ENCODE results near the gene HLA-DQB1.
"Not testable (repeated sequence)": the region's sequence is repeated elsewhere in the genome, so short reads cannot be mapped to it uniquely, and the experiment has no call there.

Gene HLA-DQB1

GRCh38 chr6:32655203-32655710, 11.2 kb downstream of the HLA-DQB1 start:
- Mint-ChIP-seq H3K27me3 (no peaks in the 10 kb centered on the region), H3K4me3 (no peak overlapping the region), H3K9me3 (peaks cover 2% of the 10 kb centered on the region), H3K27ac (no peak overlapping the region), H3K4me1 (peaks cover 38% of the 10 kb centered on the region), H3K36me3 (peaks cover 29% of the 10 kb centered on the region)
- no peak for ATAC-seq (ENCODE audit: low read depth)
- no peak for DNase-seq (ENCODE audit: low spot score in 2 of 2)

DNA sequence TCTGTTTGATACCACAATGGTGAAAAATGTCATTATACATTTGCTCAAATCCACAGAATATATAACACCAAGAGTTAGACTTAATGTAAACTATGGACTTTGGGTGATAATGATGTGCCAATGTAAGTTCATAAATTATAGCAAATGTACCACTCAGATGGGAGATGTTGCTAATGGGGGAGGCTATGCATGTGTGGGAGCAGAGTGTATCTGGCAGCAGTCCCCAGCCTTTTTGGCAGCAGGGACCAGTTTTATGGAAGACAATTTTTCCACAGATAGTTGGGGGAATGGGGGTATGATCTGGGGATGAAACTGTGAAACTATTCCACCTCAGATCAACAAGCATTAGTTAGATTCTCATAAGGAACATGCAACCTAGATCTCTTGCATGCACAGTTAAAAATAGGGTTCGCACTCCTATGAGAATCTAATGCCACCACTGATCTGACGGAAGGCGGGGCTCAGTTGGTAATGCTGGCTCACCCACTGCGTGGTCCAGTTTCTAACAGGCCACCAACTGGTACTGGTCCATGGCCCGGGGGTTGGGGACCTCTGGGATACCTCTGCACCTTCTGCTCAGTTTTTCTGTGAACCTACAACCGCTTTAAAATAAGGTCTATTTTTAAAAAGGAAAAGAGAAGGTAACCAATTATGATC, 21.3 kb downstream of the HLA-DQB1 start:
- DNase-seq (ENCODE audit: low spot score in 2 of 2) = no peak
- Mint-ChIP-seq H3K27ac (peak overlapping the region; percentile 66), H3K9me3 (peaks cover 2% of the 10 kb centered on the region), H3K4me1 (peaks cover 43% of the 10 kb centered on the region), H3K36me3 (peaks cover 48% of the 10 kb centered on the region), H3K27me3 (no peaks in the 10 kb centered on the region), H3K4me3 (no peak overlapping the region)
- no peak for ATAC-seq (ENCODE audit: low read depth)

DNA sequence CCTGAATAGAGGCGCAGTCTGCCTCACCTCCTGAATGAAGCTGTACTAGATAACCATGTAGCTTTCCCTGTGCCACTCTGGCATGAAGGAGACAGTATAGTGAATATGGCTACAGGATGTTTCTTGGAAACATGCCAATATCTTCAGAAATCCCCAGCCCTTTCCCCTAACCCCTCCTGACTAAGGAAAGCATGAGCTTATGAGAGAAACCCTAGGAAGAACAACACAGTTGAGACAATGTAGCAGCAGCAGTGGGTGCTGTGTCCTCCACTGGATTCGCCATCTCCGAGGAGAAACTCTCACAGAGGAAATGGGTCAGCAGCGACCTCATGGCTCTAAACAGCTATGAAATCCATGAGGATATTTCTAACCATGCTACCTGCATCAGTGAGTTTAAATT, 22.6 kb downstream of the HLA-DQB1 start:
- H3K4me3 Mint-ChIP-seq = no peak overlapping the region
- peaks cover 58% of the 10 kb centered on the region for H3K36me3 Mint-ChIP-seq
- no peak for DNase-seq (ENCODE audit: low spot score in 2 of 2)
- peaks cover 52% of the 10 kb centered on the region for H3K4me1 Mint-ChIP-seq
- H3K27ac Mint-ChIP-seq = peak overlapping the region; percentile 99
- H3K9me3 Mint-ChIP-seq = peaks cover 2% of the 10 kb centered on the region
- no peaks in the 10 kb centered on the region for H3K27me3 Mint-ChIP-seq
- no peak for ATAC-seq (ENCODE audit: low read depth)

DNA sequence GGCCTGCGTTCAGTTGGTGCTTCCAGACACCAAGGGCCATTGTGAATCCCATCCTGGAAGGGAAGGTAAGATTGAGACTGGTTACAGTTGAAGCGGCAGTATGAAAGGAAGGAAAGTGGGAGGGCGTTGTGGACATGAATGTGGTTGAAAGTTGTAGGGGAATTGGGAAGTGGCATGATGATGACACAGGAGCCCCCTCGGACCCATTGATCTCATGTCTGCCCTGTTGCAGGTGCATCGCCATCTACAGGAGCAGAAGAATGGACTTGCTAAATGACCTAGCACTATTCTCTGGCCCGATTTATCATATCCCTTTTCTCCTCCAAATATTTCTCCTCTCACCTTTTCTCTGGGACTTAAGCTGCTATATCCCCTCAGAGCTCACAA, 23.7 kb downstream of the HLA-DQB1 start:
- H3K4me3 Mint-ChIP-seq = peak overlapping the region; percentile 81
- peak overlapping the region; percentile 99 for H3K27ac Mint-ChIP-seq
- peaks cover 2% of the 10 kb centered on the region for H3K9me3 Mint-ChIP-seq
- H3K4me1 Mint-ChIP-seq = peaks cover 57% of the 10 kb centered on the region
- no peak for DNase-seq (ENCODE audit: low spot score in 2 of 2)
- peaks cover 65% of the 10 kb centered on the region for H3K36me3 Mint-ChIP-seq
- H3K27me3 Mint-ChIP-seq = no peaks in the 10 kb centered on the region
- no peak for ATAC-seq (ENCODE audit: low read depth)

DNA sequence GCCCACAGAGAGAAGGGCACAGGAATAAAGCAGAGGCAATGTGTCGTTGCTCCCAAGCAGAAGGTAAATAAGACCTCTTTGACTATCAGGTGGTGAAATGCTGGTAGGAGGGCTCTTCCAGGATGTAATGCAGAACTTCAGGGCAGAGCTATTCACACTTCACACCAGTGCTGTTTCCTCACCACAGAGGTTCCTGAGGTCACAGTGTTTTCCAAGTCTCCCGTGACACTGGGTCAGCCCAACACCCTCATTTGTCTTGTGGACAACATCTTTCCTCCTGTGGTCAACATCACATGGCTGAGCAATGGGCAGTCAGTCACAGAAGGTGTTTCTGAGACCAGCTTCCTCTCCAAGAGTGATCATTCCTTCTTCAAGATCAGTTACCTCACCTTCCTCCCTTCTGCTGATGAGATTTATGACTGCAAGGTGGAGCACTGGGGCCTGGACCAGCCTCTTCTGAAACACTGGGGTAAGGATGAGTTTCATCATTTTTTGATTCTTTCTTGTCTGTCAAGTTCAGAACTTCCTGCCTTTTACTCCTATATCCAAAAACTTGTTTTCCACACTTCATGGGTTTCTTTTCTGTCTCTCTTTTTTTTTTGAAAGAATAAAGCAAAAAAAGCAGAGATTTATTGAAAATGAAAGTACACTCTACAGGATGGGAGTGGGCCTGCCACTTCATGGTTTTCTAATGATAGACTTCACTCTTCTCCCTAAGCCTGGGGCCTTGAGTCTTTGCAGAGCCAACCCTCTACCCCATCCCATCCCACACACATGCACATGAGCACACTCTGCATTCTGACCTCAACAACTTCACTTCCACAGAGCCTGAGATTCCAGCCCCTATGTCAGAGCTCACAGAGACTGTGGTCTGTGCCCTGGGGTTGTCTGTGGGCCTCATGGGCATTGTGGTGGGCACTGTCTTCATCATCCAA, 24.4 kb downstream of the HLA-DQB1 start:
- peaks cover 60% of the 10 kb centered on the region for H3K4me1 Mint-ChIP-seq
- peaks cover 68% of the 10 kb centered on the region for H3K36me3 Mint-ChIP-seq
- not testable (repeated sequence) for DNase-seq (ENCODE audit: low spot score in 2 of 2); ATAC-seq (ENCODE audit: low read depth); H3K27me3 Mint-ChIP-seq; H3K9me3 Mint-ChIP-seq
- H3K4me3 Mint-ChIP-seq = peak overlapping the region; percentile 81
- peak overlapping the region; percentile 99 for H3K27ac Mint-ChIP-seq

GRCh38 chr6:32641122-32641521, 25.3 kb downstream of the HLA-DQB1 start:
- Mint-ChIP-seq H3K4me3 (peak overlapping the region; percentile 81), H3K27ac (peak overlapping the region; percentile 99), H3K4me1 (peaks cover 65% of the 10 kb centered on the region), H3K36me3 (peaks cover 66% of the 10 kb centered on the region), H3K27me3 (no peaks in the 10 kb centered on the region), H3K9me3 (no peaks in the 10 kb centered on the region)
- ATAC-seq (ENCODE audit: low read depth) = no peak
- no peak for DNase-seq (ENCODE audit: low spot score in 2 of 2)

- DNase-seq (ENCODE audit: low spot score in 2 of 2) (no peak), ATAC-seq (ENCODE audit: low read depth) (no peak)
- Mint-ChIP-seq H3K36me3 (peaks cover 63% of the 10 kb centered on the region), H3K27me3 (no peaks in the 10 kb centered on the region), H3K9me3 (no peaks in the 10 kb centered on the region), H3K4me1 (peaks cover 71% of the 10 kb centered on the region), H3K4me3 (peak overlapping the region; percentile 90), H3K27ac (peak overlapping the region; percentile 99)
Observed at GRCh38 chr6:32639440-32640394, 26.7 kb downstream of the HLA-DQB1 start.

- Mint-ChIP-seq H3K27me3 (no peaks in the 10 kb centered on the region), H3K27ac (peak overlapping the region; percentile 99), H3K4me1 (peaks cover 74% of the 10 kb centered on the region), H3K9me3 (no peaks in the 10 kb centered on the region), H3K4me3 (peak overlapping the region; percentile 92), H3K36me3 (peaks cover 61% of the 10 kb centered on the region)
- ATAC-seq (ENCODE audit: low read depth) (peak; percentile 33), DNase-seq (ENCODE audit: low spot score in 2 of 2) (no peak)
Observed at GRCh38 chr6:32638532-32639219, 27.8 kb downstream of the HLA-DQB1 start.

DNA sequence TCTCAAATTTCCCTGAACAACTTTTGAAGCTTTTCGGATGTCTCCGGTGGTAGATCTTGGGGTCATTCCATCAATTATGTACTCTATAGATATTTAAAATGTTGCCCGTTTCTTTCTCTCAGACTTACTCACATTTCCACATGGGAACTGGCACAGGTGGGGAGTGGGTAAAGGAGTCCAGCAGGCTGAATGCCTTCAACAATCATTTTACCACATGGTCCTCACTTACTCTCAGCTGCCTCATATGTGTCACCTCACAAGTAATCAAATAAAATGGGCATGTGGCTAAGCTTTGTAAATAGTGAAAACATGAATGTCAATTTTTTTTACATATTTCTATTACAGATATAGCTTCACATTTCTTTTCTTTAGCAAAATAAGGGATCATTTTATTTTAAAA, 28.6 kb downstream of the HLA-DQB1 start:
- Mint-ChIP-seq H3K27ac (peak overlapping the region; percentile 99), H3K27me3 (no peaks in the 10 kb centered on the region), H3K4me3 (peak overlapping the region; percentile 92), H3K4me1 (peaks cover 70% of the 10 kb centered on the region), H3K36me3 (peaks cover 55% of the 10 kb centered on the region), H3K9me3 (no peaks in the 10 kb centered on the region)
- DNase-seq (ENCODE audit: low spot score in 2 of 2) = peak in 1 of 2 donors; percentile 56
- peak; percentile 13 for ATAC-seq (ENCODE audit: low read depth)

DNA sequence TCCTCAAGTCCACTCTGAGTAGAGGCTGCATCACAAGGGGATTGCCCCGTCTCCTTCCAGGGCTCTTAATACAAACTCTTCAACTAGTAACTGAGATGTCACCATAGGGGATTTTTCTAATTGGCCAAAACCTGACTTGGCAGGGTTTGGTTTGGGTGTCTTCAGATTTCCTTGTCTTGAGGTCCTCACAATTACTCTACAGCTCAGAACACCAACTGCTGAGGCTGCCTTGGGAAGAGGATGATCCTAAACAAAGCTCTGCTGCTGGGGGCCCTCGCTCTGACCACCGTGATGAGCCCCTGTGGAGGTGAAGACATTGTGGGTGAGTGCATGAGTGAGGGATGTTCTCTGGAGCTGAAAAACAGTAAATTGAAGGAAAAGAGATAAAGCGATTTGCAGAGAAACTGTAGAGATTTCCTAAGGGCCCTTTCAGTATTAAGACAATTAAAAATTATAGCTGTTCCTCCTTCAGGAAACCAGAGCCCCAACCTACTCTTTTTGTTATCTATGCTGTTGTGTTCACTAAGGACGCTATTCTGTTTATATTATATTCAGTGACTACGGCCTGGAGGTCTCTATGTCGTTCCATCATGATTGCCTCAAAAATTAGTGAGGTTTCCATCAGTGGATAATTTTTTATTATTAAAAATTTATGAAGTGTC, 29.1 kb downstream of the HLA-DQB1 start, which contains the start of gene HLA-DQA1:
HLA-DQA1 (plus strand) TSS at position 188 of the 662 bp plus-strand sequence; CDS start at position 241, 53 bp downstream.
- Mint-ChIP-seq H3K4me1 (peaks cover 70% of the 10 kb centered on the region), H3K27ac (peak within 1 kb of the TSS; percentile 99)
- peak; percentile 75 to 87 for DNase-seq (ENCODE audit: low spot score in 2 of 2)

GRCh38 chr6:32635526-32636123, 30.8 kb downstream of the HLA-DQB1 start:
- no peaks in the 10 kb centered on the region for H3K27me3 Mint-ChIP-seq
- H3K27ac Mint-ChIP-seq = peak overlapping the region; percentile 99
- no peak for ATAC-seq (ENCODE audit: low read depth)
- H3K4me3 Mint-ChIP-seq = peak overlapping the region; percentile 55
- no peaks in the 10 kb centered on the region for H3K9me3 Mint-ChIP-seq
- peaks cover 41% of the 10 kb centered on the region for H3K36me3 Mint-ChIP-seq
- peaks cover 59% of the 10 kb centered on the region for H3K4me1 Mint-ChIP-seq
- DNase-seq (ENCODE audit: low spot score in 2 of 2) = no peak

More for the DNA sequence above, 29.1 kb downstream of the HLA-DQB1 start, which contains the start of gene HLA-DQA1:
- H3K27me3 Mint-ChIP-seq = no peaks in the 10 kb centered on the region
- no peaks in the 10 kb centered on the region for H3K9me3 Mint-ChIP-seq
- peak; percentile 74 for ATAC-seq (ENCODE audit: low read depth)
- H3K36me3 Mint-ChIP-seq = peaks cover 53% of the 10 kb centered on the region
- H3K4me3 Mint-ChIP-seq = peak within 1 kb of the TSS; percentile 92

GRCh38 chr6:32629793-32630192, 36.7 kb downstream of the HLA-DQB1 start:
- peaks cover 61% of the 10 kb centered on the region for H3K4me1 Mint-ChIP-seq
- DNase-seq (ENCODE audit: low spot score in 2 of 2); ATAC-seq (ENCODE audit: low read depth); H3K27me3 Mint-ChIP-seq; H3K9me3 Mint-ChIP-seq: not testable (repeated sequence)
- peaks cover 23% of the 10 kb centered on the region for H3K36me3 Mint-ChIP-seq
- H3K4me3 Mint-ChIP-seq = peak overlapping the region; percentile 53
- H3K27ac Mint-ChIP-seq = peak overlapping the region; percentile 99
